Type B pancreatic cell (in vitro differentiated cells): ENCODE results near the gene ITPKA. TPM values are rescaled to one million over a fixed set of nuclear protein-coding genes. Genes with fewer than 3 reads are reported as not detected.

Source experiments
- DNase-seq: peaks from one replicate; pipeline ENCODE4 v3.0.0; 2021; ENCODE audit warnings: mixed read lengths; ENCODE audit not compliant: unreplicated experiment; ENCODE audit errors: extremely low spot score
- H3K27ac Mint-ChIP-seq: 2 replicates; pipeline ENCODE4 v1.8.0; 2021; ENCODE audit warnings: mild to moderate bottlenecking, mixed read lengths
- H3K27me3 Mint-ChIP-seq: 2 replicates; pipeline ENCODE4 v1.8.0; 2021; ENCODE audit warnings: mixed read lengths
- H3K36me3 Mint-ChIP-seq: 2 replicates; pipeline ENCODE4 v1.8.0; 2021; ENCODE audit warnings: mixed read lengths
- H3K4me1 Mint-ChIP-seq: one replicate; pipeline ENCODE4 v1.8.0; 2021; ENCODE audit warnings: mixed read lengths; ENCODE audit not compliant: unreplicated experiment
- H3K4me3 Mint-ChIP-seq: 2 replicates; pipeline ENCODE4 v1.8.0; 2021; ENCODE audit warnings: mild to moderate bottlenecking, mixed read lengths
- H3K9me3 Mint-ChIP-seq: 2 replicates; pipeline ENCODE4 v1.8.0; 2021; ENCODE audit warnings: mixed read lengths
- total RNA-seq: library from RNA; stranded (reverse); gene quantifications from 2 replicates; pipeline ENCODE4 v1.2.1, GENCODE V29; 2021; ENCODE audit warnings: low replicate concordance
- TF ChIP-seq, protein P1 (sequence below): fragments of 200-600 bp; sonication (generic); conservative IDR thresholded peaks from 2 replicates; pipeline ENCODE4 v1.5.0; 2021; ENCODE audit warnings: antibody characterized with exemption, mild to moderate bottlenecking

ITPKA gene
- total RNA-seq, 1 donor from 2014 or later, result 1.9 TPM

- peaks cover 4% of the 10 kb centered on the region for H3K4me1 Mint-ChIP-seq
- H3K36me3 Mint-ChIP-seq, result peaks cover 16% of the 10 kb centered on the region
- peak within 1 kb of the TSS; percentile 36 for H3K27ac Mint-ChIP-seq
- H3K27me3 Mint-ChIP-seq, result peaks cover 48% of the 10 kb centered on the region
- H3K9me3 Mint-ChIP-seq, result no peaks in the 10 kb centered on the region
- peak within 1 kb of the TSS; percentile 82 for H3K4me3 Mint-ChIP-seq
- TF ChIP-seq, protein P1, sequence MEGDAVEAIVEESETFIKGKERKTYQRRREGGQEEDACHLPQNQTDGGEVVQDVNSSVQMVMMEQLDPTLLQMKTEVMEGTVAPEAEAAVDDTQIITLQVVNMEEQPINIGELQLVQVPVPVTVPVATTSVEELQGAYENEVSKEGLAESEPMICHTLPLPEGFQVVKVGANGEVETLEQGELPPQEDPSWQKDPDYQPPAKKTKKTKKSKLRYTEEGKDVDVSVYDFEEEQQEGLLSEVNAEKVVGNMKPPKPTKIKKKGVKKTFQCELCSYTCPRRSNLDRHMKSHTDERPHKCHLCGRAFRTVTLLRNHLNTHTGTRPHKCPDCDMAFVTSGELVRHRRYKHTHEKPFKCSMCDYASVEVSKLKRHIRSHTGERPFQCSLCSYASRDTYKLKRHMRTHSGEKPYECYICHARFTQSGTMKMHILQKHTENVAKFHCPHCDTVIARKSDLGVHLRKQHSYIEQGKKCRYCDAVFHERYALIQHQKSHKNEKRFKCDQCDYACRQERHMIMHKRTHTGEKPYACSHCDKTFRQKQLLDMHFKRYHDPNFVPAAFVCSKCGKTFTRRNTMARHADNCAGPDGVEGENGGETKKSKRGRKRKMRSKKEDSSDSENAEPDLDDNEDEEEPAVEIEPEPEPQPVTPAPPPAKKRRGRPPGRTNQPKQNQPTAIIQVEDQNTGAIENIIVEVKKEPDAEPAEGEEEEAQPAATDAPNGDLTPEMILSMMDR, result no peak
- no peak for DNase-seq
These were observed 20.0 kb downstream of the ITPKA start, which contains the start of gene LTK for GRCh38 chr15:41513506-41514227. TSS of gene LTK (minus strand) at chr15:41513827. CDS start at chr15:41513709, 118 bp downstream.

GRCh38 chr15:41517895-41518449 is 24.3 kb downstream of the ITPKA start:
- Mint-ChIP-seq H3K36me3 (peaks cover 25% of the 10 kb centered on the region), H3K27me3 (peaks cover 17% of the 10 kb centered on the region), H3K27ac (no peak overlapping the region), H3K4me1 (no peaks in the 10 kb centered on the region), H3K4me3 (no peak overlapping the region), H3K9me3 (no peaks in the 10 kb centered on the region)
- DNase-seq, result no peak
- TF ChIP-seq, protein P1, result no peak

- no peak overlapping the region for H3K27ac Mint-ChIP-seq
- H3K36me3 Mint-ChIP-seq, result peaks cover 25% of the 10 kb centered on the region
- no peaks in the 10 kb centered on the region for H3K4me1 Mint-ChIP-seq
- DNase-seq, result no peak
- TF ChIP-seq, protein P1, result no peak
- H3K4me3 Mint-ChIP-seq, result no peak overlapping the region
- H3K9me3 Mint-ChIP-seq, result no peaks in the 10 kb centered on the region
- H3K27me3 Mint-ChIP-seq, result no peaks in the 10 kb centered on the region
These were observed 27.0 kb downstream of the ITPKA start for GRCh38 chr15:41520636-41521035.

DNA sequence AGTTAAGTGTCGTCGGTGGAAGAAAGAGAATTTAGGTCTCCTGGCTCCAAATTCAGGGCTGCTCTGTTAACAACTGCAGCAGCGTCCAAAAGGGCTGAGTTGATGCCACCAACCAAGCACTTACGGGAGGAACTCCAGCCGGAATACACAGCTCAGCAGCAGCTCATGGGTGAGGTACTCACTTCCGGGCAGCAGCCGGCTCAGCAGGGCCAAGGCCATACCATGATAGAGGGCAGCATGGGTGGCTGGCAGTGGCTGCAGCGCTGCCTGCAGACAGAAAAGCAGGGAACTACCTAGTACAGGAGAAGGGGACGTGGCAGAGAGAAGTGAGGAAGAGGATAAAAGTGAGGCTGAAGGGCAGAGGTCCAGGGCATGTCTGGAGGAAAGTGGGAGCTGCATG is 27.9 kb downstream of the ITPKA start:
- Mint-ChIP-seq H3K36me3 (peaks cover 25% of the 10 kb centered on the region), H3K27ac (peak overlapping the region; percentile 15), H3K27me3 (no peaks in the 10 kb centered on the region), H3K4me1 (no peaks in the 10 kb centered on the region), H3K4me3 (no peak overlapping the region), H3K9me3 (no peaks in the 10 kb centered on the region)
- no peak for DNase-seq
- TF ChIP-seq, protein P1, result no peak

DNA sequence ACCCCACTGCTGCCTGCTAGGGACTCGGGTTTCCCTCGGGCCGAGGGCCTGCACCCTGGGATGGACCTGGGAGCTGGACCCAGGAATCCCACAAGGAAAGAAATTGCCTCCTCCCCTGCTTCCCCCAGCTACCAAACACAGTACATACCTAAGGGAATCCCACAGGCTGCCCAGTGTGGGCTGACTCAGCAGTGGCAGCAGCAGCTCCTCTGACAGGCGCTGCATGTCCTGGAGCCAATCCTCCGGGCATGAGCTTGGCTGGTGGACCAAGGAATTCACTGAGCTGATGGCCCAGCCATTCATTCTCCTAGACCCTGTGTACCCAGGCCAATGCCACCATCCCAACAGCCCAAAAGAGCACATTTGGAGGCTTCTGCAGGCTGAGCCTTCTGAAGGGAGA is 29.4 kb downstream of the ITPKA start:
- no peaks in the 10 kb centered on the region for H3K27me3 Mint-ChIP-seq
- no peak overlapping the region for H3K27ac Mint-ChIP-seq
- H3K4me3 Mint-ChIP-seq, result no peak overlapping the region
- H3K9me3 Mint-ChIP-seq, result no peaks in the 10 kb centered on the region
- peaks cover 16% of the 10 kb centered on the region for H3K36me3 Mint-ChIP-seq
- no peaks in the 10 kb centered on the region for H3K4me1 Mint-ChIP-seq
- no peak for DNase-seq
- TF ChIP-seq, protein P1, result no peak
